ENCODE data around the gene NLRP12.
A peak's percentile ranks its signal among the peaks of the same experiment; 100 is the strongest.
"Not testable (repeated sequence)": the region's sequence is repeated elsewhere in the genome, so short reads cannot be mapped to it uniquely, and the experiment has no call there.

Gene NLRP12

GRCh38 chr19:53773999-53774398 is 50.1 kb downstream of the NLRP12 start:
- TF ChIP-seq CTCF (IDR thresholded peaks at IDR 0.05; ENCODE audit: insufficient read depth, low read depth, low read length, missing control alignments), result no peak

GRCh38 chr19:53772943-53773342 is 51.2 kb downstream of the NLRP12 start:
- peak; percentile 66 for DNase-seq (ENCODE audit: low read depth)
- no peak overlapping the region for H3K4me3 ChIP-seq (ENCODE audit: low read length)
- TF ChIP-seq CTCF (IDR thresholded peaks at IDR 0.05; ENCODE audit: insufficient read depth, low read depth, low read length, missing control alignments), result peak; percentile 69

More at GRCh38 chr19:53773999-53774398, 50.1 kb downstream of the NLRP12 start:
- H3K4me3 ChIP-seq (ENCODE audit: low read length), result no peak overlapping the region
- DNase-seq (ENCODE audit: low read depth), result no peak

GRCh38 chr19:53771144-53771543 is 53.0 kb downstream of the NLRP12 start:
- DNase-seq (ENCODE audit: low read depth), result peak; percentile 40

GRCh38 chr19:53769696-53770309 is 54.3 kb downstream of the NLRP12 start:
- DNase-seq (ENCODE audit: low read depth); H3K4me3 ChIP-seq (ENCODE audit: low read length): not testable (repeated sequence)

More at GRCh38 chr19:53771144-53771543, 53.0 kb downstream of the NLRP12 start:
- TF ChIP-seq CTCF (IDR thresholded peaks at IDR 0.05; ENCODE audit: insufficient read depth, low read depth, low read length, missing control alignments), result no peak
- no peak overlapping the region for H3K4me3 ChIP-seq (ENCODE audit: low read length)

GRCh38 chr19:53768401-53768800 is 55.7 kb downstream of the NLRP12 start:
- H3K4me3 ChIP-seq (ENCODE audit: low read length), result no peak overlapping the region
- TF ChIP-seq CTCF (IDR thresholded peaks at IDR 0.05; ENCODE audit: insufficient read depth, low read depth, low read length, missing control alignments), result no peak
- DNase-seq (ENCODE audit: low read depth), result no peak

GRCh38 chr19:53758991-53759390 is 65.1 kb downstream of the NLRP12 start:
- not testable (repeated sequence) for H3K4me3 ChIP-seq (ENCODE audit: low read length); DNase-seq (ENCODE audit: low read depth)

Measured in epithelial cell of esophagus (primary cell).